GM12878 (cell line): ENCODE data around the gene ARMC8. TPM values are rescaled to one million over a fixed set of nuclear protein-coding genes. Genes with fewer than 3 reads are reported as not detected.

Source experiments
- ATAC-seq: fragments of 200-7000 bp; cut with Tn5 transposase; 3 replicates; pipeline ENCODE4 v1.9.1; 2020; ENCODE audit warnings: mild to moderate bottlenecking, moderate library complexity
- BruUV-seq: library from RNA; stranded (reverse); fragments of 400-500 nt; replicated peaks from 2 replicates; lab custom pipeline; 2021; lab: Mats Ljungman, UMichigan
- CTCF ChIA-PET: fragments of 300-600 bp; sonication (Branson Sonifier 250); formaldehyde crosslinking; extraction: SDS; loops from one replicate; lab custom pipeline; 2021; ENCODE audit warnings: inconsistent platforms; lab: Yijun Ruan, JAX
- POLR2A ChIA-PET: fragments of 350-600 bp; formaldehyde crosslinking; extraction: SDS; loops from one replicate; lab custom pipeline; 2021; ENCODE audit warnings: inconsistent platforms; lab: Charles Lee
- RAD21 ChIA-PET: fragments of 300-600 bp; sonication (Branson Sonifier 250); formaldehyde crosslinking; loops from one replicate; lab custom pipeline; 2023; ENCODE audit warnings: antibody characterized with exemption; ENCODE audit not compliant: unreplicated experiment; lab: Charles Lee
- SMC1A ChIA-PET: fragments of 300-600 bp; sonication (Branson Sonifier 250); formaldehyde crosslinking; loops from one replicate; lab custom pipeline; 2023; ENCODE audit not compliant: unreplicated experiment, uncharacterized antibody; lab: Charles Lee
- DNase-seq: peaks from one replicate; pipeline ENCODE4 v3.0.0-alpha.2; 2011; ENCODE audit warnings: low read depth, low spot score
- FAIRE-seq: peaks from 3 replicates; lab custom pipeline; 2011; peaks lifted over from hg19 to GRCh38; lab: Jason Lieb, UNC
- H2AFZ ChIP-seq: 2 replicates; pipeline ENCODE4 v1.6.0; 2011; ENCODE audit warnings: low read depth, low read length, control low read depth; ENCODE audit not compliant: control insufficient read depth
- H3K27ac ChIP-seq: 2 replicates; pipeline ENCODE4 v1.5.1; 2011; ENCODE audit warnings: control low read depth; ENCODE audit not compliant: control insufficient read depth, insufficient read depth
- H3K27me3 ChIP-seq, 2 experiments: replicated peaks in 1 of 2; 2 replicates each; pipeline versions ENCODE4 v1.6.0 to v1.6.1; 2011; ENCODE audit warnings: low read length in 1 of 2; ENCODE audit not compliant: control insufficient read depth in 2 of 2, insufficient read depth in 2 of 2
- H3K36me3 ChIP-seq, 2 experiments: 2 replicates each; pipeline ENCODE4 v1.5.1; 2011; ENCODE audit warnings: low read length in 1 of 2; ENCODE audit not compliant: control insufficient read depth in 2 of 2, insufficient read depth in 2 of 2
- H3K4me1 ChIP-seq: 2 replicates; pipeline ENCODE4 v1.6.1; 2011; ENCODE audit warnings: mild to moderate bottlenecking, low read length, moderate library complexity, mixed read lengths; ENCODE audit not compliant: control insufficient read depth, insufficient read depth
- H3K4me2 ChIP-seq: 2 replicates; pipeline ENCODE4 v1.6.0; 2011; ENCODE audit warnings: control low read depth; ENCODE audit not compliant: control insufficient read depth, insufficient read depth
- H3K4me3 ChIP-seq: fragments of 200-600 bp; sonication (generic); 2 replicates; pipeline ENCODE4 v1.5.1; 2016
- H3K79me2 ChIP-seq: 2 replicates; pipeline ENCODE4 v1.6.0; 2011; ENCODE audit warnings: low read length; ENCODE audit not compliant: control insufficient read depth, insufficient read depth
- H3K9ac ChIP-seq: 2 replicates; pipeline ENCODE4 v1.8.0; 2011; ENCODE audit warnings: low read length, control low read depth, mixed read lengths; ENCODE audit not compliant: control insufficient read depth, insufficient read depth
- H3K9me3 ChIP-seq: replicated peaks from 3 replicates; pipeline ENCODE4 v1.5.1; 2011; ENCODE audit warnings: mild to moderate bottlenecking, low read length; ENCODE audit not compliant: control insufficient read depth, insufficient read depth
- H4K20me1 ChIP-seq: 2 replicates; pipeline ENCODE4 v1.6.0; 2011; ENCODE audit not compliant: control insufficient read depth, insufficient read depth
- BRCA1 ChIP-seq: IDR thresholded peaks from 2 replicates; pipeline ENCODE4 v1.6.1; 2011; ENCODE audit warnings: low read depth, low read length, improper control_type of control experiment
- CBX3 ChIP-seq: fragments of 200-600 bp; sonication (generic); IDR thresholded peaks from 2 replicates; pipeline ENCODE4 v1.6.1; 2016; ENCODE audit warnings: low read depth, borderline replicate concordance
- MYB ChIP-seq: fragments of 150-350 bp; IDR thresholded peaks from 2 replicates; pipeline ENCODE4 v1.6.1; 2014; ENCODE audit warnings: mild to moderate bottlenecking, low read depth, low read length, borderline replicate concordance
- NFXL1 ChIP-seq: fragments of 450-650 bp; IDR thresholded peaks from 2 replicates; pipeline ENCODE4 v1.6.1; 2017; ENCODE audit warnings: antibody characterized with exemption, mild to moderate bottlenecking, borderline replicate concordance
- RAD21 ChIP-seq: IDR thresholded peaks from 2 replicates; pipeline ENCODE4 v1.6.1; 2011; ENCODE audit warnings: mild to moderate bottlenecking, low read depth, low read length, moderate library complexity; ENCODE audit not compliant: insufficient read depth
- SIN3A ChIP-seq: IDR thresholded peaks from 2 replicates; pipeline ENCODE4 v1.6.1; 2012; ENCODE audit warnings: low read depth, low read length, improper control_type of control experiment
- SMARCA5 ChIP-seq: fragments of 450-650 bp; IDR thresholded peaks from 2 replicates; pipeline ENCODE4 v1.6.1; 2017; ENCODE audit warnings: mild to moderate bottlenecking
- STAT1 ChIP-seq: fragments of 450-650 bp; conservative IDR thresholded peaks from 2 replicates; pipeline ENCODE4 v1.6.1; 2014; ENCODE audit warnings: antibody characterized with exemption, mild to moderate bottlenecking
- WGBS: methylation state at CpG from one replicate; pipeline ENCODE4 v1.1.6; 2016; ENCODE audit warnings: low lambda C conversion rate; ENCODE audit not compliant: insufficient replicate concordance, insufficient coverage; ENCODE audit errors: missing lambda C conversion rate; 5-methylcytosine and 5-hydroxymethylcytosine counted together
- in situ Hi-C: fragments of 300-500 bp; cut with MboI; formaldehyde crosslinking; loops from 9 replicates; pipeline ENCODE4 v1.14.3; 2018; ENCODE audit warnings: mixed read lengths
- intact Hi-C: fragments of 100-400 bp; cut with micrococcal nuclease; formaldehyde crosslinking; loops from one replicate; pipeline ENCODE4 v1.14.2; 2022; ENCODE audit not compliant: unreplicated experiment
- polyA plus RNA-seq, 11 experiments: library from polyadenylated mRNA; depleted of rRNA in 4 of 11; unstranded in 6 of 11; stranded (reverse) in 5 of 11; fragments of >200 nt; fragmentation: Nextera tagmentation in 4 of 11; fragmentation: Illumina TruSeq in 1 of 11; extraction: Ambion mirVana in 4 of 11; extraction: Trizol in 1 of 11; gene quantifications; 1 replicate in 1 of 11; 2 replicates in 10 of 11; pipeline versions ENCODE4 v1.2.1 to v1.2.3, GENCODE V29; 2011 to 2016; ENCODE audit warnings: inconsistent platforms in 2 of 11, missing spikeins in 2 of 11, low read depth in 1 of 11
- total RNA-seq, 4 experiments: library from RNA; depleted of rRNA in 3 of 4; stranded (reverse); fragments of >200 nt in 3 of 4; fragmentation: Illumina TruSeq in 1 of 4; extraction: Trizol in 1 of 4; gene quantifications; 2 replicates each; pipeline versions ENCODE4 v1.2.1 to v1.2.3, GENCODE V29; 2013 to 2021
- TF ChIP-seq, protein P1 (sequence below): IDR thresholded peaks from 2 replicates; pipeline ENCODE4 v1.6.1; 2011; ENCODE audit warnings: borderline replicate concordance, low read depth, mild to moderate bottlenecking, moderate library complexity, low read length; ENCODE audit not compliant: insufficient read depth, poor library complexity, severe bottlenecking

Gene ARMC8
- total and polyA plus RNA-seq, 10 of the 15 experiments (the other 5 are each of a cell fraction or from before 2014, with no cell fraction given) = 29.8 to 93.4 (median 45.3) TPM

DNA sequence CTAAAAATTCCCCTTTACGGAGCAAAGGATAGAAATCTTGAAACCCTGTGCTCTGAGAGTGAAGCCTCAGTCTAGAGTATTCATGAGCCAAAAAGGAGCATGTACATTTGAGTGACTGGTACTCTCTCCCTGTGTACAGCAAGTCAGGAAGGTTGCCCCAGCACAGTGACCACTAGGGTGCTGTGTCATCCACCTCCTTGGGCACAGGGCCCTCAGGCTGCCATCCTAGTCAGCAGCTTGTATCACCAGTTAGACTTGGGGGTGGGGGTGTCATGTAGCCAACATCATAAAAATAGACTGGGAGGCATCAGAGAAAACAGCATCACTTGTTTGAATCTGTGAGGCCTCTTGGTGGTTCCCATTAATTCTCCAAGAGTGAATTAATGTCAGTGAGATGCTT, 130.6 kb downstream of the ARMC8 start (continued):
- no peak for TF ChIP-seq CBX3
- TF ChIP-seq, all 136 proteins: peak for 0

DNA sequence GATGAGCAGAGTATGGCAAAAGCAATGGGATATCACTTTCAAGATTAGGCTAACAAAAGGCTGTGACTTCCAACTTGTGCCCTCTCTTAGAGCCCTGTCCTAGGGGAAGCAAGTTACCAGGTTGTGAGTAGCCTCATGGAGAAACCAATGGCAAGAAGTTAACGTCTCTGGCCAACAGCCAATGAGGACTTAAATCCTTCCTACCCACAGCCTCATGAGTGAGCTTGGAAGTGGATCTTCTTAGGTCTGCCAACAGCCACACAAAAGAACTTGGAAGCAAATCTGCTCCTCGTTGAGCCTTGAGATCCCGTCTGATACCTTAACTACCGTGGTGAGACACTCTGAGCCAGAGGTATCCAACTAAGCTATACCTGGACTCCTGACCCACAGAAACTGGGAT, 136.9 kb downstream of the ARMC8 start:
- ChIA-PET CTCF (no interaction called here), RAD21 (no interaction called here), SMC1A (interaction anchor here (0.5 to 1.5 kb wide), 2 partner anchors 94 to 1138 kb away, joined by 3 read pairs; no protein-coding TSS in a partner anchor), POLR2A (no interaction called here)
- no peaks in the 10 kb centered on the region for H3K4me1 ChIP-seq
- intact Hi-C loops = no loop called here
- FAIRE-seq (no peak), DNase-seq (no peak), ATAC-seq (no peak)
- H3K4me3 ChIP-seq = no peak overlapping the region
- H3K27me3 ChIP-seq = peaks cover 0 to 7% of the 10 kb centered on the region in 2 experiments; a peak in 2 of 4 replicates
- 35% methylated on average over 4 of the region's 4 CpGs for WGBS
- no peaks in the 10 kb centered on the region for H3K36me3 ChIP-seq
- in situ Hi-C loops = no loop called here
- no peak overlapping the region for H3K9ac ChIP-seq
- no peaks in the 10 kb centered on the region for H3K9me3 ChIP-seq
- BruUV-seq = no TSS peak
- no peaks in the 10 kb centered on the region for H3K79me2 ChIP-seq
- no peak overlapping the region for H3K27ac ChIP-seq
- TF ChIP-seq STAT1 = no peak
- TF ChIP-seq NFXL1 = no peak
- TF ChIP-seq, protein P1, sequence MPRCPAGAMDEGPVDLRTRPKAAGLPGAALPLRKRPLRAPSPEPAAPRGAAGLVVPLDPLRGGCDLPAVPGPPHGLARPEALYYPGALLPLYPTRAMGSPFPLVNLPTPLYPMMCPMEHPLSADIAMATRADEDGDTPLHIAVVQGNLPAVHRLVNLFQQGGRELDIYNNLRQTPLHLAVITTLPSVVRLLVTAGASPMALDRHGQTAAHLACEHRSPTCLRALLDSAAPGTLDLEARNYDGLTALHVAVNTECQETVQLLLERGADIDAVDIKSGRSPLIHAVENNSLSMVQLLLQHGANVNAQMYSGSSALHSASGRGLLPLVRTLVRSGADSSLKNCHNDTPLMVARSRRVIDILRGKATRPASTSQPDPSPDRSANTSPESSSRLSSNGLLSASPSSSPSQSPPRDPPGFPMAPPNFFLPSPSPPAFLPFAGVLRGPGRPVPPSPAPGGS = no peak
- TF ChIP-seq RAD21 = no peak
- TF ChIP-seq SIN3A = no peak
- no peak for TF ChIP-seq SMARCA5
- no peak for TF ChIP-seq BRCA1
- no peak for TF ChIP-seq MYB
- H2AFZ ChIP-seq = no peak overlapping the region
- no peak overlapping the region for H3K4me2 ChIP-seq
- H4K20me1 ChIP-seq = no peaks in the 10 kb centered on the region
